Ishikawa (cell line): ENCODE results near the gene FERMT3.

ENCODE experiments used
- CEBPB ChIP-seq: IDR thresholded peaks from 2 replicates; pipeline ENCODE4 v1.6.1; 2012
- EP300 ChIP-seq: IDR thresholded peaks from 2 replicates; pipeline ENCODE4 v1.6.1; 2012; ENCODE audit warnings: borderline replicate concordance
- NFIC ChIP-seq: IDR thresholded peaks from 2 replicates; pipeline ENCODE4 v1.6.1; 2012
- RAD21 ChIP-seq: IDR thresholded peaks from 2 replicates; pipeline ENCODE4 v1.6.1; 2012; ENCODE audit warnings: low read depth
- TCF12 ChIP-seq: IDR thresholded peaks from 2 replicates; pipeline ENCODE4 v1.6.1; 2012; ENCODE audit warnings: low read depth

GRCh38 chr11:64264371-64264852 lies 57.9 kb downstream of the FERMT3 start:
- no peak for TF ChIP-seq RAD21
- TF ChIP-seq EP300, result no peak
- TF ChIP-seq CEBPB, result no peak
- TF ChIP-seq NFIC, result no peak
- no peak for TF ChIP-seq TCF12
